Loucy (cell line): ENCODE measurements around the gene SUCLG2.

ENCODE experiments used
- EZH2phosphoT487 ChIP-seq: fragments of 200-600 bp; IDR thresholded peaks from 2 replicates; pipeline ENCODE4 v1.6.1; 2018; ENCODE audit warnings: antibody characterized with exemption, mild to moderate bottlenecking, moderate library complexity, borderline replicate concordance
- TF ChIP-seq, protein P1 (sequence below): fragments of 200-600 bp; sonication (generic); conservative IDR thresholded peaks from 2 replicates; pipeline ENCODE4 v1.5.1; 2014; ENCODE audit warnings: mild to moderate bottlenecking, antibody characterized with exemption, low read length

DNA sequence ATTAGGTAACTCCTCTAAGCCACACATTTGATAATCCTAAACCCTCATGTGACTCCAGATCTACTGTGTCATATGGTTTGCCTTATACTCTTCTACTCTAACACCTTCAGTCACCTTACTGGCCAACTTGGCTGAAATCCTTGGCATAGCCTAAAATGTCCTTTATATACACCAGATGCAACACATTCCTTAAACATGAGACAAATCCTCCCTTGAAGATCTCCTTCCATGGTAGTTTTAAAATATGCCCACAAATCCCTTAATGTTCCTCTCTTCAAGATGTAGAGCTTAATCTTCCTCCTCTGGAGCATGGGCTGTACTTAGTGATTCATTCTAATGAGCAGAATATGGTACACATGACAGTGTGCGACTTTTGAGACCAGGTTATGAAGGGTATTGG lies 238.9 kb downstream of the SUCLG2 start:
- TF ChIP-seq, protein P1, sequence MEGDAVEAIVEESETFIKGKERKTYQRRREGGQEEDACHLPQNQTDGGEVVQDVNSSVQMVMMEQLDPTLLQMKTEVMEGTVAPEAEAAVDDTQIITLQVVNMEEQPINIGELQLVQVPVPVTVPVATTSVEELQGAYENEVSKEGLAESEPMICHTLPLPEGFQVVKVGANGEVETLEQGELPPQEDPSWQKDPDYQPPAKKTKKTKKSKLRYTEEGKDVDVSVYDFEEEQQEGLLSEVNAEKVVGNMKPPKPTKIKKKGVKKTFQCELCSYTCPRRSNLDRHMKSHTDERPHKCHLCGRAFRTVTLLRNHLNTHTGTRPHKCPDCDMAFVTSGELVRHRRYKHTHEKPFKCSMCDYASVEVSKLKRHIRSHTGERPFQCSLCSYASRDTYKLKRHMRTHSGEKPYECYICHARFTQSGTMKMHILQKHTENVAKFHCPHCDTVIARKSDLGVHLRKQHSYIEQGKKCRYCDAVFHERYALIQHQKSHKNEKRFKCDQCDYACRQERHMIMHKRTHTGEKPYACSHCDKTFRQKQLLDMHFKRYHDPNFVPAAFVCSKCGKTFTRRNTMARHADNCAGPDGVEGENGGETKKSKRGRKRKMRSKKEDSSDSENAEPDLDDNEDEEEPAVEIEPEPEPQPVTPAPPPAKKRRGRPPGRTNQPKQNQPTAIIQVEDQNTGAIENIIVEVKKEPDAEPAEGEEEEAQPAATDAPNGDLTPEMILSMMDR, result no peak
- TF ChIP-seq EZH2phosphoT487, result no peak
